Mammary epithelial cell (primary cell): ENCODE data around the gene FSIP2.

Source experiments
- EZH2 ChIP-seq: IDR thresholded peaks from 2 replicates; pipeline ENCODE4 v1.6.1; 2012; ENCODE audit warnings: low read length, inconsistent platforms, borderline replicate concordance
- TF ChIP-seq, protein P1 (sequence below), 2 donors: IDR thresholded peaks in 1 of 2; conservative IDR thresholded peaks in 1 of 2; 2 replicates each; pipeline ENCODE4 v1.5.1; 2011 to 2012; ENCODE audit warnings: inconsistent platforms in 2 of 2, low read length in 2 of 2, mild to moderate bottlenecking in 2 of 2, control low read depth in 1 of 2, low read depth in 1 of 2; ENCODE audit not compliant: insufficient read depth in 1 of 2; ENCODE audit errors: extremely low read depth in 1 of 2

DNA sequence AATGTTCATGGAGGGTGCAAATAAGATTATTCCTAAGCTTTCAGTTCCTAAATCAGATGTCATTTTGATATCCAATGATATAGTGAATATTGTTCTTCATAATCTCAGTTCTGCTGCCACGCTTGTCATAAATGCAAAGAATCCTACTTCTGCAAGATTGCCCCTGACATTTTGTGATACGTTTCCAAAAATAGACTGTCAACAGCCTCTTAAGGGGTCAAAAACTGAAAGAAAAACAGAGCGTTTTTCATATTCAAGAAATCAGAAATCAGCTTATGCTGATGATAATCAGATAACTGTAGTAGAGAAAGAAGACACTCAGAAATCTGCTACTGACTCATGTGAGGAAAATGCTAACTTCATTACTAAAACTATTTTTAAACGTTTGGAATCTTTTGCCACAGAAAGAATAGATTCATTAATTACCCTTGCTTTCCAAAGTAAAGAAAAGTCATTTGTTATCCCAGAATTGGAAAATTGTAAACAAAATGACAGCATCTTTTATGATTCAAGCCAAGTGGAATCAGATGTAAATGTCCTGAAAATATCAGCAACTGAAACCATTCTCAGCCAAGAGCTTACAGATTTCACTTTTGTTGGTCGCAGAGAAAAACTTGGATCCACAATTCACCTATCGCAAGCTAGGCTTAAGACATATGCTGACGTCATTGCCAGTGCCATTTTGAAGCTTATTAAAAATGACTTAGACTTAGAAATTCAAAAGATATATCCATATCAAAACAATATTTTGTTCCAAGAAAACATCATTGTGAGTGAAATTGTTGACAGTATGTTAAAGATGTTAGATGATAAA, 55.1 kb downstream of the FSIP2 start:
- TF ChIP-seq, protein P1, sequence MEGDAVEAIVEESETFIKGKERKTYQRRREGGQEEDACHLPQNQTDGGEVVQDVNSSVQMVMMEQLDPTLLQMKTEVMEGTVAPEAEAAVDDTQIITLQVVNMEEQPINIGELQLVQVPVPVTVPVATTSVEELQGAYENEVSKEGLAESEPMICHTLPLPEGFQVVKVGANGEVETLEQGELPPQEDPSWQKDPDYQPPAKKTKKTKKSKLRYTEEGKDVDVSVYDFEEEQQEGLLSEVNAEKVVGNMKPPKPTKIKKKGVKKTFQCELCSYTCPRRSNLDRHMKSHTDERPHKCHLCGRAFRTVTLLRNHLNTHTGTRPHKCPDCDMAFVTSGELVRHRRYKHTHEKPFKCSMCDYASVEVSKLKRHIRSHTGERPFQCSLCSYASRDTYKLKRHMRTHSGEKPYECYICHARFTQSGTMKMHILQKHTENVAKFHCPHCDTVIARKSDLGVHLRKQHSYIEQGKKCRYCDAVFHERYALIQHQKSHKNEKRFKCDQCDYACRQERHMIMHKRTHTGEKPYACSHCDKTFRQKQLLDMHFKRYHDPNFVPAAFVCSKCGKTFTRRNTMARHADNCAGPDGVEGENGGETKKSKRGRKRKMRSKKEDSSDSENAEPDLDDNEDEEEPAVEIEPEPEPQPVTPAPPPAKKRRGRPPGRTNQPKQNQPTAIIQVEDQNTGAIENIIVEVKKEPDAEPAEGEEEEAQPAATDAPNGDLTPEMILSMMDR (conservative IDR thresholded peaks at IDR 0.05 in 1 of 2, IDR thresholded peaks at IDR 0.05 in 1 of 2; ENCODE audit: extremely low read depth in 1 of 2, insufficient read depth in 1 of 2, low read depth in 1 of 2, low read length in 2 of 2) = no peak
- no peak for TF ChIP-seq EZH2
